ENCODE measurements around the gene SCN1A.

DNA sequence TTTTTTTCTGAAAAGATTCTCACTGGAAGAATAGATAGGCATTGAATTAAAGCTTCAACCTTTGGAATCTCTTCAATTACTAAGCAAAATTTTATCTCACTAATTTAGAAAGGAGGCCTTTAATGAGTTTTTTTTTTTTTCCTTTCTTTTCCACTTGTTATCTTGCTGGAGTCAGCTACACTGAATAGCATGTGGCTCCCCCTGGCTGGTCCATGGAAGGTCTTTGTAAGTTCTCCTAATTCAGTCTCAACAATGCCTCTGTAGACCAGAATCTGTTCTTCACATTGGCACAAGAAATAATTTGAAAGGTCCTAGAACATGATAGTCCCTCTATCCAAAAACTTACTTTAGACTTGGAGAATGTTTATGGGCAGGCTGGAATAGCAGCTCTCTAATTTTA is 24.2 kb upstream of the SCN1A start:
- TF ChIP-seq, protein P1, sequence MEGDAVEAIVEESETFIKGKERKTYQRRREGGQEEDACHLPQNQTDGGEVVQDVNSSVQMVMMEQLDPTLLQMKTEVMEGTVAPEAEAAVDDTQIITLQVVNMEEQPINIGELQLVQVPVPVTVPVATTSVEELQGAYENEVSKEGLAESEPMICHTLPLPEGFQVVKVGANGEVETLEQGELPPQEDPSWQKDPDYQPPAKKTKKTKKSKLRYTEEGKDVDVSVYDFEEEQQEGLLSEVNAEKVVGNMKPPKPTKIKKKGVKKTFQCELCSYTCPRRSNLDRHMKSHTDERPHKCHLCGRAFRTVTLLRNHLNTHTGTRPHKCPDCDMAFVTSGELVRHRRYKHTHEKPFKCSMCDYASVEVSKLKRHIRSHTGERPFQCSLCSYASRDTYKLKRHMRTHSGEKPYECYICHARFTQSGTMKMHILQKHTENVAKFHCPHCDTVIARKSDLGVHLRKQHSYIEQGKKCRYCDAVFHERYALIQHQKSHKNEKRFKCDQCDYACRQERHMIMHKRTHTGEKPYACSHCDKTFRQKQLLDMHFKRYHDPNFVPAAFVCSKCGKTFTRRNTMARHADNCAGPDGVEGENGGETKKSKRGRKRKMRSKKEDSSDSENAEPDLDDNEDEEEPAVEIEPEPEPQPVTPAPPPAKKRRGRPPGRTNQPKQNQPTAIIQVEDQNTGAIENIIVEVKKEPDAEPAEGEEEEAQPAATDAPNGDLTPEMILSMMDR (conservative IDR thresholded peaks at IDR 0.05; ENCODE audit: low read depth, low read length): no peak
- TF ChIP-seq USF2 (IDR thresholded peaks at IDR 0.05; ENCODE audit: low read depth, low read length) (no peak), POLR2A (IDR thresholded peaks at IDR 0.05; ENCODE audit: low read depth, low read length) (no peak), CEBPB (IDR thresholded peaks at IDR 0.05; ENCODE audit: low read depth, low read length) (no peak), MXI1 (IDR thresholded peaks at IDR 0.05; ENCODE audit: borderline replicate concordance, low read depth, low read length) (no peak), RAD21 (IDR thresholded peaks at IDR 0.05; ENCODE audit: low read length) (no peak), FOS (IDR thresholded peaks at IDR 0.05; ENCODE audit: low read depth, low read length) (no peak), RFX5 (IDR thresholded peaks at IDR 0.05; ENCODE audit: low read depth, low read length) (no peak), CHD1 (IDR thresholded peaks at IDR 0.05; ENCODE audit: low read depth, low read length) (no peak), SMC3 (IDR thresholded peaks at IDR 0.05; ENCODE audit: low read depth, low read length) (no peak), MAZ (IDR thresholded peaks at IDR 0.05; ENCODE audit: borderline replicate concordance, low read depth, low read length) (no peak), BHLHE40 (IDR thresholded peaks at IDR 0.05; ENCODE audit: low read depth, low read length) (no peak)
- TF ChIP-seq, protein P2, sequence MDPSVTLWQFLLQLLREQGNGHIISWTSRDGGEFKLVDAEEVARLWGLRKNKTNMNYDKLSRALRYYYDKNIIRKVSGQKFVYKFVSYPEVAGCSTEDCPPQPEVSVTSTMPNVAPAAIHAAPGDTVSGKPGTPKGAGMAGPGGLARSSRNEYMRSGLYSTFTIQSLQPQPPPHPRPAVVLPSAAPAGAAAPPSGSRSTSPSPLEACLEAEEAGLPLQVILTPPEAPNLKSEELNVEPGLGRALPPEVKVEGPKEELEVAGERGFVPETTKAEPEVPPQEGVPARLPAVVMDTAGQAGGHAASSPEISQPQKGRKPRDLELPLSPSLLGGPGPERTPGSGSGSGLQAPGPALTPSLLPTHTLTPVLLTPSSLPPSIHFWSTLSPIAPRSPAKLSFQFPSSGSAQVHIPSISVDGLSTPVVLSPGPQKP (IDR thresholded peaks at IDR 0.05; ENCODE audit: borderline replicate concordance, low read depth, low read length): no peak
